HG03469 (cell line): ENCODE data around the gene RIPPLY3.
"Not testable (repeated sequence)": the region's sequence is repeated elsewhere in the genome, so short reads cannot be mapped to it uniquely, and the experiment has no call there.

ENCODE experiments used
- ATAC-seq: cut with Tn5 transposase; IDR thresholded peaks from one replicate; pipeline ENCODE4 v1.9.1; 2021; ENCODE audit warnings: mild to moderate bottlenecking, moderate library complexity, moderate number of reproducible peaks; ENCODE audit not compliant: unreplicated experiment

Gene RIPPLY3

GRCh38 chr21:37005548-37006485 lies 685 bp upstream of the RIPPLY3 start:
- no peak for ATAC-seq

- no peak for ATAC-seq
These were observed 2.2 kb downstream of the RIPPLY3 start for GRCh38 chr21:37008724-37009123.

GRCh38 chr21:37009740-37010341 lies 3.3 kb downstream of the RIPPLY3 start:
- peak; percentile 86 for ATAC-seq

GRCh38 chr21:37017951-37018679 lies 11.6 kb downstream of the RIPPLY3 start:
- ATAC-seq, result no peak

GRCh38 chr21:37026499-37026898 lies 20.0 kb downstream of the RIPPLY3 start:
- no peak for ATAC-seq

GRCh38 chr21:37028570-37028969 lies 22.1 kb downstream of the RIPPLY3 start:
- ATAC-seq, result no peak

- no peak for ATAC-seq
These were observed 24.4 kb downstream of the RIPPLY3 start for GRCh38 chr21:37030864-37031263.

- ATAC-seq, result no peak
These were observed 25.8 kb downstream of the RIPPLY3 start for GRCh38 chr21:37032293-37032692.

GRCh38 chr21:37032877-37033471 lies 26.5 kb downstream of the RIPPLY3 start:
- ATAC-seq, result no peak

GRCh38 chr21:37034394-37034793 lies 27.9 kb downstream of the RIPPLY3 start:
- not testable (repeated sequence) for ATAC-seq

- ATAC-seq, result no peak
These were observed 29.7 kb downstream of the RIPPLY3 start for GRCh38 chr21:37036177-37036576.

GRCh38 chr21:37039411-37040075 lies 33.0 kb downstream of the RIPPLY3 start:
- ATAC-seq, result no peak

GRCh38 chr21:37040212-37040611 lies 33.7 kb downstream of the RIPPLY3 start:
- ATAC-seq, result no peak

- ATAC-seq, result no peak
These were observed 35.3 kb downstream of the RIPPLY3 start for GRCh38 chr21:37041706-37042271.

- ATAC-seq, result no peak
These were observed 37.3 kb downstream of the RIPPLY3 start for GRCh38 chr21:37043818-37044217.

GRCh38 chr21:37044643-37045042 lies 38.1 kb downstream of the RIPPLY3 start:
- ATAC-seq, result no peak

GRCh38 chr21:37045149-37045548 lies 38.6 kb downstream of the RIPPLY3 start:
- no peak for ATAC-seq

- ATAC-seq, result no peak
These were observed 39.1 kb downstream of the RIPPLY3 start for GRCh38 chr21:37045556-37045955.

GRCh38 chr21:37047079-37047478 lies 40.6 kb downstream of the RIPPLY3 start:
- ATAC-seq, result no peak

GRCh38 chr21:37049741-37050140 lies 43.2 kb downstream of the RIPPLY3 start:
- not testable (repeated sequence) for ATAC-seq
